ENCODE results near the gene SPATS2L. TPM values are rescaled to one million over a fixed set of nuclear protein-coding genes. Genes with fewer than 3 reads are reported as not detected.

Gene SPATS2L
- total RNA-seq, 1 donor = 65.6 TPM

- DNase-seq (ENCODE audit: low read depth) = no peak
- no peak for TF ChIP-seq CTCF (IDR thresholded peaks at IDR 0.05; ENCODE audit: insufficient read depth, low read depth, low read length)
- no peak overlapping the region for H3K4me3 ChIP-seq (ENCODE audit: low read depth, low read length)
These were observed 152.6 kb downstream of the SPATS2L start for GRCh38 chr2:200459101-200459500.

GRCh38 chr2:200461846-200462710, 155.6 kb downstream of the SPATS2L start:
- no peak for TF ChIP-seq CTCF (IDR thresholded peaks at IDR 0.05; ENCODE audit: insufficient read depth, low read depth, low read length)
- H3K4me3 ChIP-seq (ENCODE audit: low read depth, low read length) = no peak overlapping the region
- DNase-seq (ENCODE audit: low read depth) = peak; percentile 76

- no peak overlapping the region for H3K4me3 ChIP-seq (ENCODE audit: low read depth, low read length)
- no peak for TF ChIP-seq CTCF (IDR thresholded peaks at IDR 0.05; ENCODE audit: insufficient read depth, low read depth, low read length)
- no peak for DNase-seq (ENCODE audit: low read depth)
These were observed 157.0 kb downstream of the SPATS2L start for GRCh38 chr2:200463452-200463851.

GRCh38 chr2:200466425-200467418, 160.2 kb downstream of the SPATS2L start:
- TF ChIP-seq CTCF (IDR thresholded peaks at IDR 0.05; ENCODE audit: insufficient read depth, low read depth, low read length) = no peak
- H3K4me3 ChIP-seq (ENCODE audit: low read depth, low read length) = no peak overlapping the region
- DNase-seq (ENCODE audit: low read depth) = peak; percentile 74

- H3K4me3 ChIP-seq (ENCODE audit: low read depth, low read length) = no peak overlapping the region
- DNase-seq (ENCODE audit: low read depth) = no peak
- no peak for TF ChIP-seq CTCF (IDR thresholded peaks at IDR 0.05; ENCODE audit: insufficient read depth, low read depth, low read length)
These were observed 161.6 kb downstream of the SPATS2L start for GRCh38 chr2:200467806-200468681.

GRCh38 chr2:200469708-200470211, 163.3 kb downstream of the SPATS2L start:
- no peak overlapping the region for H3K4me3 ChIP-seq (ENCODE audit: low read depth, low read length)
- no peak for TF ChIP-seq CTCF (IDR thresholded peaks at IDR 0.05; ENCODE audit: insufficient read depth, low read depth, low read length)
- peak; percentile 39 for DNase-seq (ENCODE audit: low read depth)

Measured in fibroblast of villous mesenchyme (primary cell).